Measurements from ENCODE around the gene TREM1. TPM values are rescaled to one million over a fixed set of nuclear protein-coding genes. Genes with fewer than 3 reads are reported as not detected.
"Not testable (repeated sequence)": the region's sequence is repeated elsewhere in the genome, so short reads cannot be mapped to it uniquely, and the experiment has no call there.

Gene TREM1
- total RNA-seq, 2 experiments from 2014 or later, result not detected

DNA sequence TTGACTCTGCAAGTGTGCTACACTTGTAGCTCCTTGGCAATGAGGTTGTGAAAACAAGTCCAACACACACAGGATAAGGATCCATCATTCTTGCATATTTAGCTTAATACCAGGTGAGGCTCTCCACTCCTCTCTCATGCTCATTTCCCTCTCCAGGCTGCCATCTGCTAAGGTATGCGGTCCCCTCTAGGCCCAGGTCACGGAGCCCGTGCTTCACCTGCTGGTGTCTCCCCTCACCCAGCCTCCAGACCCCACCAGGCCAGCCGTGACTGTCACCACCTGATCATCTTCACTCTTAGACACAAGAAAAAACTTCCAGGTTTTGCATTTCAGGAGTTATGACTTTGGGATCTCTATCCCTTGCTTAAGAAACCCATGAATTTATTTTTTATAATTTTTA is 34.7 kb upstream of the TREM1 start:
- CTCF ChIA-PET, result interaction anchor here (0.9 to 8.3 kb wide), 11 partner anchors 12 to 250 kb away, joined by 3 to 127 read pairs (median 8); partner anchors contain the start of gene NCR2
- H3K27me3 Mint-ChIP-seq (ENCODE audit: low read depth), result peaks cover 25% of the 10 kb centered on the region
- H3K27ac Mint-ChIP-seq, result no peak overlapping the region
- no peaks in the 10 kb centered on the region for H3K9me3 Mint-ChIP-seq (ENCODE audit: insufficient read depth)
- H3K4me1 Mint-ChIP-seq (ENCODE audit: low read depth), result peaks cover 26% of the 10 kb centered on the region
- H3K36me3 Mint-ChIP-seq (ENCODE audit: low read depth), result no peaks in the 10 kb centered on the region
- ATAC-seq (no peak), DNase-seq (no peak)
- no peak overlapping the region for H3K4me3 Mint-ChIP-seq
- POLR2A ChIA-PET, result interaction anchor here (1.0 to 3.6 kb wide), 4 partner anchors 13 to 292 kb away, joined by 3 to 38 read pairs (median 4); partner anchors contain the start of genes NCR2, NFYA, OARD1 and TREML2

DNA sequence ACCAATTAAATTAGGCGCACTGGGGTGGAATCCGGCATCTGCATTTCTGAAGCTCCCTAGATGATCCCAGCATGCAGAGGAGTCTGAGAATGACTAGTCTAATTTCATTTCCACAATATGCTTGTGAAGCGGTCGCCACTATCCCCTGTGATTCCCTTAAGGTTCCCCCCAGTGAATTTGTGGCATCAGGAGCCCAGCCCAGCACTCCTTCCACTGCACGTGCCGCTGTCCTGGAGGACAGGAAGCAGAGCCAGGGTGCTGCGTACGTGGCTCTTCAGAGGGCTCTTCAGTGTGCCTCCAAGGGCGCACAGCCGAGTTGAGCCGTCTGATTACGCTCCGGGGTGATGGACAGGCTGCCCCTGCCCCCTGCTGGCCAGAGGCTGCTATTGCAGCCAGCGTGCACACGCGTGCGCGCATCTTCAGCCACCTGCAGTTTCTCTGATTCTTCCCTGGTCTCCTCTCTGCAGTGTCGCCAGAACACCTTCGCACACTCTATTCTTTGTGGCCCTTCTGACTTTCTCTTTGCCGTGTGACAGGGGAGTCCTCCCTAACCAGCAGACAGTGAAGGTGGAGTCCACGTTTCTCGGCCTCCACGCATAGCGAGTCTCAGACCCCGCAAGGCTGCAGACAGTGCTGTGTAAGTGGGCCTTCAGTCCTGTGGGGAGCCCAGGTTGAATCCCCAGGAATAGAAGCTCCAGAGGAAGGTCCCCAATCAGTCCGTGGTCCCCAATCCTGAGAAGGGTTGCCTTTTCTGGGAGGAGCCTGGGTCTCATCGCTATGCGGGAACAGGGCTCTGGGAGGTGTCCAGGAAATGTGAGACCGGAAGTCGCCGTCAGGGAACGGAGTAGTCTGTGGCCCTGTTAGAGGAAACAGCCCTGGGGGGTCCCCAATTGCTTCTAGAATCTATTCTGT is 32.4 kb upstream of the TREM1 start:
- ChIA-PET CTCF (interaction anchor here (0.6 to 8.3 kb wide), 37 partner anchors 8 to 403 kb away, joined by 3 to 127 read pairs (median 5); partner anchors contain the start of genes NCR2, NFYA and TREML2), POLR2A (interaction anchor here (0.6 to 3.6 kb wide), 6 partner anchors 9 to 293 kb away, joined by 3 to 38 read pairs (median 3); partner anchors contain the start of gene NCR2)
- peak; percentile 90 for DNase-seq
- ATAC-seq, result peak; percentile 98
- H3K9me3 Mint-ChIP-seq (ENCODE audit: insufficient read depth), result no peaks in the 10 kb centered on the region
- H3K4me1 Mint-ChIP-seq (ENCODE audit: low read depth), result peaks cover 26% of the 10 kb centered on the region
- H3K4me3 Mint-ChIP-seq, result peak overlapping the region; percentile 38
- peaks cover 27% of the 10 kb centered on the region for H3K27me3 Mint-ChIP-seq (ENCODE audit: low read depth)
- peak overlapping the region; percentile 71 for H3K27ac Mint-ChIP-seq
- H3K36me3 Mint-ChIP-seq (ENCODE audit: low read depth), result no peaks in the 10 kb centered on the region

DNA sequence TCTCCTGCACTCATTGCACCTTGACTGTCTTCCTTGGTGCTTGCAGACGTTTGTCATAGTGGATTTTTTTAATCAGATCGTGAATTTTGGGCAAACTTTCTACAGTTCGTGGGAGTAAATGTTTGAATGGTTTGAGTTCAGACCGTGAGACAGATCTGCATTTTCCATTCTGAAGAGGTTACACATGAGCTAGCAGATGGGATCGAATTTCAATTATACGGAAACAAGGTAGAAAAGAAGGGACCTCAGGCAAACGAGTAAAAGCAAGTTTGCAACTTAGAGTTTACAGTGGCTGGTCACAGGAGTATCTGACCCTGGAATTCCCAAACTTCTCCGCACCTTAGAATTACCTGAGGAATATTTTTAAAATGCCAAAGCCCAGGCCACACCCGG is 31.8 kb upstream of the TREM1 start:
- Mint-ChIP-seq H3K4me3 (no peak overlapping the region), H3K9me3 (ENCODE audit: insufficient read depth) (no peaks in the 10 kb centered on the region), H3K4me1 (ENCODE audit: low read depth) (peaks cover 26% of the 10 kb centered on the region), H3K36me3 (ENCODE audit: low read depth) (no peaks in the 10 kb centered on the region), H3K27me3 (ENCODE audit: low read depth) (peaks cover 31% of the 10 kb centered on the region), H3K27ac (no peak overlapping the region)
- ChIA-PET CTCF (interaction anchor here (0.7 to 8.3 kb wide), 17 partner anchors 9 to 242 kb away, joined by 3 to 127 read pairs (median 4); no protein-coding TSS in a partner anchor), POLR2A (interaction anchor here (3.6 kb wide), 1 partner anchor 16 kb away, joined by 38 read pairs; the partner anchor contains the start of gene NCR2)
- DNase-seq, result no peak
- no peak for ATAC-seq

DNA sequence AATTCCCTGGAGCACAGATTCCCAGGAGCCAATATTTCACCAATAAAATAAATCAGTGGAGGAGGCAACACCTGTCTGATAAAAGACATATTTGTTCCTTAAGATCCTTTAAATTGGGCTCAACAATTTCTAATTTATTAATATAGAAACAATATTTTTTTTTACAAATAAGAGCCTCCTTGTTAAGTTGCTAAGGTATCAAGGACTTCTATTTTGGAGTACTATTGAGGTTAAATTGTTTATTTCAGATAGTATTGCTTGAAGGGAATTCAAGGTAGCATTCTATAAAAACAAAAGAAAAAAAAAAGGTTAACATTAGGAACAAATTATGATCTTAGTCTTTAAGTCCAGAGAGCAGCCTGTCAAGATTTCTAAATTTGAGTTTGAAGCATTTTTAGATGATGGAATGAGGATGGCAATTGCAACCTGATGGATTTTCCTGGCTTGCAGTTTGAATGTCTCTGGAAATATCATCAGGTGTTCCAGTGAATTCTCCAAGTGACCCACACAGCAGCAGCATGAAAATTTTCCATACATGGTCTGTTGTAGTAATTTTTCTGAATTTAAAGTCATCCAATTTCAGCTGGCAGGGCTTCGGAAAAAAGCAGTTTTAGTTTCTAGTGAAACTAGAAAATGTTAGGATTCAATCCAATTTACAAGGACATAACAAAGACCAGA is 29.6 kb upstream of the TREM1 start:
- Mint-ChIP-seq H3K4me1 (ENCODE audit: low read depth) (peaks cover 24% of the 10 kb centered on the region), H3K27ac (no peak overlapping the region), H3K27me3 (ENCODE audit: low read depth) (peaks cover 46% of the 10 kb centered on the region), H3K9me3 (ENCODE audit: insufficient read depth) (no peaks in the 10 kb centered on the region), H3K36me3 (ENCODE audit: low read depth) (no peaks in the 10 kb centered on the region), H3K4me3 (no peak overlapping the region)
- no peak for DNase-seq
- ChIA-PET POLR2A (no interaction called here), CTCF (interaction anchor here (1.0 to 8.3 kb wide), 5 partner anchors 10 to 52 kb away, joined by 3 to 127 read pairs (median 4); no protein-coding TSS in a partner anchor)
- no peak for ATAC-seq

- CTCF ChIA-PET, result interaction anchor here (0.9 to 8.3 kb wide), 7 partner anchors 9 to 53 kb away, joined by 3 to 127 read pairs (median 5); no protein-coding TSS in a partner anchor
- no peak overlapping the region for H3K27ac Mint-ChIP-seq
These were observed 28.7 kb upstream of the TREM1 start for GRCh38 chr6:41315203-41315602.

GRCh38 chr6:41306187-41306854 is 19.8 kb upstream of the TREM1 start:
- no peaks in the 10 kb centered on the region for H3K9me3 Mint-ChIP-seq (ENCODE audit: insufficient read depth)
- peak; percentile 71 for DNase-seq
- ChIA-PET CTCF (interaction anchor here (0.6 to 5.7 kb wide), 41 partner anchors 9 to 462 kb away, joined by 3 to 127 read pairs (median 4); partner anchors contain the start of genes NCR2, NFYA, OARD1 and TREM1), POLR2A (interaction anchor here (1.5 to 1.6 kb wide), 2 partner anchors 13 to 28 kb away, joined by 3 to 4 read pairs; no protein-coding TSS in a partner anchor)
- peak; percentile 60 for ATAC-seq
- H3K27me3 Mint-ChIP-seq (ENCODE audit: low read depth), result peaks cover 40% of the 10 kb centered on the region
- no peak overlapping the region for H3K27ac Mint-ChIP-seq
- peaks cover 8% of the 10 kb centered on the region for H3K36me3 Mint-ChIP-seq (ENCODE audit: low read depth)
- no peak overlapping the region for H3K4me3 Mint-ChIP-seq
- peaks cover 22% of the 10 kb centered on the region for H3K4me1 Mint-ChIP-seq (ENCODE audit: low read depth)

More at GRCh38 chr6:41315203-41315602, 28.7 kb upstream of the TREM1 start:
- DNase-seq (no peak), ATAC-seq (no peak)
- peaks cover 23% of the 10 kb centered on the region for H3K4me1 Mint-ChIP-seq (ENCODE audit: low read depth)
- no peaks in the 10 kb centered on the region for H3K36me3 Mint-ChIP-seq (ENCODE audit: low read depth)
- no peak overlapping the region for H3K4me3 Mint-ChIP-seq
- no peaks in the 10 kb centered on the region for H3K9me3 Mint-ChIP-seq (ENCODE audit: insufficient read depth)
- POLR2A ChIA-PET, result no interaction called here
- peaks cover 46% of the 10 kb centered on the region for H3K27me3 Mint-ChIP-seq (ENCODE audit: low read depth)

- Mint-ChIP-seq H3K9me3 (ENCODE audit: insufficient read depth) (peaks cover 12% of the 10 kb centered on the region), H3K36me3 (ENCODE audit: low read depth) (peaks cover 24% of the 10 kb centered on the region), H3K4me3 (no peak overlapping the region), H3K27me3 (ENCODE audit: low read depth) (peaks cover 29% of the 10 kb centered on the region), H3K4me1 (ENCODE audit: low read depth) (peaks cover 50% of the 10 kb centered on the region), H3K27ac (no peak overlapping the region)
- ATAC-seq (no peak), DNase-seq (no peak)
- POLR2A ChIA-PET, result no interaction called here
- CTCF ChIA-PET, result no interaction called here
These were observed 16.2 kb upstream of the TREM1 start for GRCh38 chr6:41302638-41303037.

GRCh38 chr6:41298785-41299502 is 12.5 kb upstream of the TREM1 start:
- CTCF ChIA-PET, result interaction anchor here (0.7 to 2.8 kb wide), 13 partner anchors 8 to 384 kb away, joined by 3 to 23 read pairs (median 4); partner anchors contain the start of gene TREML2
- Mint-ChIP-seq H3K4me1 (ENCODE audit: low read depth) (peaks cover 43% of the 10 kb centered on the region), H3K9me3 (ENCODE audit: insufficient read depth) (peaks cover 21% of the 10 kb centered on the region), H3K27ac (peak overlapping the region; percentile 85), H3K36me3 (ENCODE audit: low read depth) (peaks cover 39% of the 10 kb centered on the region), H3K4me3 (peak overlapping the region; percentile 23), H3K27me3 (ENCODE audit: low read depth) (peaks cover 19% of the 10 kb centered on the region)
- POLR2A ChIA-PET, result no interaction called here
- no peak for DNase-seq
- peak; percentile 94 for ATAC-seq

DNA sequence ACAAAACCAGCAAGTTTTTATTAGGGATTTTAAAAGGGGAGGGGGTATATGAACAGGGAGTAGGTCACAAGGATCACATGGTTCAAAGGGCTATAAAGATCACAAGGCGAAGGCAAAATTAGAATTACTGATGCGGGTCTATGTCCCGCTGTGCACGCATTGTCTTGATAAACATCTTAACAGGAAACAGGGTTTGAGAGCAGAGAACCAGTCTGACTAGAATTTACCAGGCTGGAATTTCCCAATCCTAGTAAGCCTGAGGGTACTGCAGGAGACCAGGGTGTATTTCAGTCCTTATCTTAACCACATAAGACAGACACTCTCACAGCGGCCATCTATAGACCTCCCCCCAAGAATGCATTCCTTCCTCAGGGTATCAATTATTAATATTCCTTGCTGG is 10.8 kb upstream of the TREM1 start:
- H3K4me3 Mint-ChIP-seq, H3K27ac Mint-ChIP-seq, DNase-seq, ATAC-seq, POLR2A ChIA-PET: not testable (repeated sequence)
- Mint-ChIP-seq H3K9me3 (ENCODE audit: insufficient read depth) (peaks cover 21% of the 10 kb centered on the region), H3K4me1 (ENCODE audit: low read depth) (peaks cover 40% of the 10 kb centered on the region), H3K27me3 (ENCODE audit: low read depth) (peaks cover 13% of the 10 kb centered on the region), H3K36me3 (ENCODE audit: low read depth) (peaks cover 34% of the 10 kb centered on the region)
- CTCF ChIA-PET, result interaction anchor here (2.3 kb wide), 1 partner anchor 9 kb away, joined by 9 read pairs; no protein-coding TSS in a partner anchor

DNA sequence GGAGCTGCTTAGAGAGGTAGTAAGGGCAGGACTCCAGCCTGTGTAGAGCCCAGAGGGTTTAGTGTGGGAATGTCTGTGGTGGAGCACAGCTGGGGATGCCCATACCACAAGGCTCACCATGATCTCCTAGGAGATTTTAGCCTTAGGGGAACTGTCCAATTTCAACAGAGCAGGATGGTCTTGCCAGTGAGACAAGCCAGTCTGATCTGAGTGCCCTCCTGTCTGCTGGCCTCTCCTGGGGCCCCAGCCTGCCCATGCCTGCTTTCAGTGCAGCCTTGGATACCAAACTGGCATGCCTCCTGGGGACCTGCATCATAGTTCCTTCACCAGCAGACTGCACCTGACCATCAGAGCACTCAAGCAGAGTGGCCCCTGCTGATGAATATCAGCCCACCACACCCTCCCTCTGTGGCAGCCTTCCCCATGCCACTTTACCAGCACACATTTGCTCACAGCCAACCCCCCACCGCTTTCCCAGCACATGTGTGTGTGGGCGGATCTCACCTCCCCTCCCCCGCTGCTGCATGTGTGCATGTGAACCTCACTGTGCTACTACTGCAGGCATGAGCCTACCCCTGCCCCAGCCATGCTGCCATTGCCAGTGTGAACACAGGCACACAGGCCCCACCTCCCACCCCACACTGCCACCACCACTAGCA is 7.9 kb upstream of the TREM1 start:
- Mint-ChIP-seq H3K27ac (no peak overlapping the region), H3K9me3 (ENCODE audit: insufficient read depth) (peaks cover 15% of the 10 kb centered on the region), H3K36me3 (ENCODE audit: low read depth) (peaks cover 18% of the 10 kb centered on the region), H3K27me3 (ENCODE audit: low read depth) (peaks cover 10% of the 10 kb centered on the region), H3K4me1 (ENCODE audit: low read depth) (peaks cover 27% of the 10 kb centered on the region), H3K4me3 (no peak overlapping the region)
- ATAC-seq (no peak), DNase-seq (no peak)
- ChIA-PET POLR2A (no interaction called here), CTCF (interaction anchor here (0.9 to 1.3 kb wide), 3 partner anchors 11 to 26 kb away, joined by 3 to 6 read pairs (median 5); no protein-coding TSS in a partner anchor)

Measured in activated CD8-positive, alpha-beta T cell treated with anti-CD3 and anti-CD28 coated beads, Interleukin-2, amount 10 ng/mL, durations not matched to agents 7 days and 5 days (primary cell).